DMS153 (cell line): ENCODE results near the gene KLF9.

Experiments used
- DNase-seq: peaks from one replicate; lab custom pipeline; 2025; lab: John Stamatoyannopoulos, UW

KLF9 gene

DNA sequence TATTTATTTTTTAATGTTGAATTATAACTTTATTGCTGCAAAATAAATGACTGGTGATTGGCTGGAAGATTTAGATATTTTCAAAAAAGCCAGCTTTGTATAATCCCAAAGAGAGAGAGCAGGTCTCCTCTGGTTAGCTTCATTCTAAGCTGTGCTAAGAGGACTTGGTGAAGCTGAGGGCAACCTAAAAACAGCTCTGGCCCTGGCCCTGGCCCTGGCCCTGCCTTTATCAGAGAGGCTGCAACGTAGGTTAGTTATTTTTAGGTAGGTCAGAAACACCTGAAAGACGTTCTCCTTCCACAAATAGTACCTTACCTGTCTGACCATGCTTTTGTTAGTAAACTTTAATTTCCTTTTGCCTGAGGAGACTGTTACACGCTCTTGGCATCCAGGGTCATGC is 58.7 kb downstream of the KLF9 start:
- no peak for DNase-seq

DNA sequence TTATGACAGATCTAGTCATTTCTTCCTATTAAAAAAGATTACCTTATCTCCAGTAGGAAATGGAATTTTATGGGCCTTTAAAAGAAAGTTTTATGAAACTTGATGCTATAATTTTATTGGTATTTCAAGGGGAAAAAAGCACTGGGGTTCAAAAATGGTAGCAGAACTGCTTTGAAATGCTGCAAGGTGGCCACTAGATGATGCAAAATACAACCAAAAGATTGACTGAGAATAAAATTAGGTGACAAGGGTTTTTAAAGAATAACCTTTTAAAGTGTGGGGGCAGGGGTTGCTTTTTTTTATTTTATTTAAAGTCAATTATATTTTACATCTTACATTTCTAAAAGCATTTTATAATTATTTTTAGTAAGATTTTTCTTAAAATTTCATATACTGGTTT is 61.7 kb downstream of the KLF9 start:
- no peak for DNase-seq

DNA sequence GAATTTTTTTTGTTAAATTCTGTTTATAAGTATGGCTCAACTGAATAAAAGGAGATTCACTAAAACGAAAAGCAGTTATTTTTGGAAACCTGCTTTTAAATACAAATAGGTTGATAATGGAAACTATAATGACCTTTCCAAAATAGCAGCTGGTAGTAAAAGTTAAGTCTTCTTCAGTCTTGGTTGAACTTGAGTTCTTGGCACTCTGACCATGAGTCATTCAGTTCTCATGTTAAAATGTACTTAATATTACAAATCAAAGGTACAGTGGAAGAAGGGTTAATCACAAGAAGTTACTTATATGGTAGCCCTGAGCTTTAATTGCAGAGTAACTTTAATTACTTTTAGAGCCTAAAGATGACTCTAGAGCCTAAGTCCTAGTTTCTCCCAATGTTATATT is 62.1 kb downstream of the KLF9 start:
- no peak for DNase-seq

DNA sequence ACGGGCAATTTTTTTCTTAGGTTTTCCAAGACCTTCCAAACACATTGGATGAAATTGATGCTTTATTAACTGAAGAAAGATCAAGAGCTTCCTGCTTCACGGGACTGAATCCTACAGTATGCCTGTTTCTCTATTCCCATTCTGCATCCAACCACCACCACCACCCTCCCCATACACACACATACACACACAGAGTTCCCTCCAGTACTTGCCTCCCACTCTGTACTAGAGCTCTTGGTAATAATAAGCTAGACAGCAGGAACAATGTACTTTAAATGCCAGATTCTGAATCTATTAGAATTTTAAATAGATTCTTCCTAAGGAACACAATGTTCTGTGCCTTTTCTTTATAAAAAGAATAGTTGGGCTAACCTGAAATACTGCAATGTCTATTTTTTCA is 67.4 kb downstream of the KLF9 start:
- no peak for DNase-seq

DNA sequence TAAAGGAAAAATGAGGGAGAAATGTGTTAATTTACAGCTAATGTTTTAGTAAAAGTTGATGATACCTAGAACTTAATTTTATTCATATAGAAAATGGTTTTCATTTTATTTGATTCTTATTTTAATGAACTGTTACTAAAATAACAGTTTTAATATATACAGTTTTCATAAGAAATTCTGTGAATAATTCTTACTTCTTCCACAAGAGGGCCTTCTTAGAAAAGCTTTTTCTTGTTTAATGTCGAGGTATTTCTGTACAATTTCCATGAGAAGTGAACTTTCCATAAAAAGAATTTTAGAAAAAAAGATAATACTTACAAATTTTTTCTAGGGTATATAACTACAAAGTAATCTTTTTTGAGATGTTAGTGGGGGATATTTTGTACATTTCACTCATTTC is 73.9 kb downstream of the KLF9 start:
- DNase-seq, result no peak
